GM18868 (cell line): ENCODE results near the gene SULT1C4.
"Not testable (repeated sequence)": the region's sequence is repeated elsewhere in the genome, so short reads cannot be mapped to it uniquely, and the experiment has no call there.

Source experiments
- ATAC-seq: cut with Tn5 transposase; IDR thresholded peaks from one replicate; pipeline ENCODE4 v1.9.1; 2021; ENCODE audit warnings: mild to moderate bottlenecking, moderate library complexity; ENCODE audit not compliant: unreplicated experiment

SULT1C4 gene

GRCh38 chr2:108412995-108413710, 35.4 kb downstream of the SULT1C4 start:
- no peak for ATAC-seq

GRCh38 chr2:108413711-108414095, 35.9 kb downstream of the SULT1C4 start:
- no peak for ATAC-seq

DNA sequence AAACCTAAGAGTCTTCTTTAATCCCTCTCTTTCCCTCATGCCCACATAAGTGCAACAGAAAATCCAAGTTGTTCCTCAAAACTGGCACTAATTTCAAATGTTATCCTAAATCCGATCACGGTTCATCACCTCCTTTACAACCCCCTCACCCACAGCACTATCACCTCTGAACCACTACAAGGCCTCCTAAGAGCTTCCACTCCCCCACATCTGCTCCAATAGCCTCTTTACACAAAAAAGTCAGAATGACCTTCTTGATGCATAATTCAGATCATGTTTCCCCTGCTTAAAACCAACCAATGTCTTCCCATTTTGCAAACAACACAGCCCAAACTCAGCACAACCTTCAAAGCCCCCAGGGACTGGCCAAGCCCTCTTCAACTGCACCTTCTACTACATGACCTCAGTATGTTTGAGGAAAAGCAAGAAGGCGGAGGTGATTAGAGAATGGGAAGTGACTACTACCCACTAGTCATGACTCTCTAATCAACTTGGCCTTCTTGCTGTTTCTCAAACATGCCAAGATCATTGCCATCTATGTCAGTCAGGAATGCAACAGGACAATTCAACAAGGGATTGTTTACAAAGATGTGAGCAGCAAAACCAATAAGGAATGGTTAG, 36.6 kb downstream of the SULT1C4 start:
- no peak for ATAC-seq

DNA sequence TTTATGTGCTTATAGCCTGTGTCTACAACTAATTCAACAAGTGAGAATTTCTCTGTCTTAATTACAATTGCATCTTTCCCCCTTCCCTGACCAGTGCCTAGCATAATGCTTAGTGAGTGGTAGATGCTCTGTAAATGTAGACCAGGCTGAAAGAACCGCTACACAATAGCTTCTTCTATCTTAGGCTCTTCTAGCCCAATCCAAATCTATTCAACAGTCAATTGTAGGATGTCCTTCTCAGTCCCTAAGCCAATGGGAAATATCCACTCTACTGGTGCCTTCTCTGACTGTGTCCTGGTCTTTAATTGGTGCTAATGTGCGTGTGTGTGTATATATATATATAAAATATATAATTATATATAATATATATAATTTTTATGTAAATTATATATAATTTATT, 37.2 kb downstream of the SULT1C4 start:
- no peak for ATAC-seq

- no peak for ATAC-seq
Observed at GRCh38 chr2:108417254-108417653, 39.5 kb downstream of the SULT1C4 start.

DNA sequence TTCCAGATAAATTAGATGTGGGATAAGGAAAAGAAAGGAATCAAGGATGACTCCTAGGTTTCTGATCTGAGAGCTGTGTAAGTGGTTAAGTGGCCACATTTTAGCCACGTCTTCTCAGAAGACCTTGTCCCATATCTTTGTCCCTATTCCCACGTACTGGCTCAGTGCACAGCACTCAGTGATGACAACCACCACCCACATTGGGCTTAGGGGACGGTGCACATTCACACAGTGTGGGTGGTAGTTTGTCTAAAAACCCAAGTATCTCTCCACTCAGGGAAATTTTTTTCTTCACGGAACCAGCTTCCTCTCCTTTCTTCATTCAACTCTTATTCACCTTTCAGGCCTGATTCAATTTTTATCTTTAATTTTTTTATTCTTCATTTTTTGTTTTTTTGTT, 40.7 kb downstream of the SULT1C4 start:
- ATAC-seq = no peak

DNA sequence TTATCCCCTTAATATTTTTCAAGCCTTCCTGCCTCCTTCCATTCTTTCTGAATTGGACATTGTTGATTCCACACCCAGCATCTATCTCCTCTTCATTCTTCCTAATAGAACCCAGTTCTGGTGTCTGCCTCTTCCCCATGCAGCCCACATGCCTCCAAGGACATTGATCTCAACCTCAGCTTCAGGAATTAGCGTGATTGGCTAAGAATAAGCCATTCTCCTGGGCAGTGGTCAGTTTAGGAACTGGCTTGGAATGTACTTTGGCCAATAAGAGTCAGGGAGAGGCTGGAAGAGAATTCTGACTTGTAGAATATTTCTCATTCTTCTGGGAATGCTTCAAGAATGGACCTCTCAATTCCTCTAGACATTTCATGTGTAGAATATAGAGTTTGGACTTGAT, 45.3 kb downstream of the SULT1C4 start:
- no peak for ATAC-seq

- ATAC-seq = no peak
Observed at GRCh38 chr2:108423502-108424251, 45.9 kb downstream of the SULT1C4 start.

DNA sequence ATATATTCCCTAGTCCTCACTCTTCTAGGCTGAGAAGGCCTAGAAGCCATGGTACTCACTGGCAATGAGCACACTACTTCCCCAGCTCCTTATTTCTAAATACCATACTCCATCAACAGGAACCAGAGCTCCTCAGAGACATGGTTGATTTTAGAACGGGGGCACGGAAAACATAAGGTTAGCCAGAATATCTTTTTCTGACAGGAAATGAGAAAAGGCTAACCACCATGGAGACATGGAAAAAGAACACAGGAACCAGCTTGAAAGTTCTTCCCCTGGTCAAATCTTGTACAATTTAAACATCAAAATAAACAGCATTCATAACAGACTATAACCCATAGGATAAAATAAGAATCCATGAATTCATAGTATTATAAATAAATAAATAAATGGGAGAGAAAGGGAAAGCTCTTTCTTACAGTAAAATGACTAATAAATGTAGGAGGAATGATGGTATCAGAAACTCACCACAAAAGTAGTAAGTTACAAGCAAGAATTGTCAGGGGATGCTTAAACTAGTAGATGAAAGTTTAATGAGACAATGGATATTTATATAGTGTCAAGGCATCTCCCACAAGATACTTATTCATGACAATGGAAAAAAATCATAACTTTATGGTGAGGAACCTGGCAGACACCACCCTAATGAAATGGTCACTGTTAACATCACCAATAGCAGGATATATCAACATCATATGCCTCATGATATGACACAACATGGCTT, 50.7 kb downstream of the SULT1C4 start:
- no peak for ATAC-seq

DNA sequence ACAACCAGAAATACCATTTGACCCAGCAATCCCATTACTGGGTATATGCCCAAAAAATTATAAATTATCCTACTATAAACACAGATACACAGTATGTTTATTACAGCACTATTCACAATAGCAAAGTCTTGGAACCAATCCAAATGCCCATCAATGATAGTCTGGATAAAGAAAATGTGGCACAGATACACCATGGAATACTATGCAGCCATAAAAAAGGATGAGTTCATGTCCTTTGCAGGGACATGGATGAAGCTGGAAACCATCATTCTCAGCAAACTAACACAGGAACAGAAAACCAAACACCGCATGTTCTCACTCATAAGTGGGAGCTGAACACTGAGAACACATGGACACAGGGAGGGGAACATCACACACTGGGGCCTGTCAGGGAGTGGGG, 57.8 kb downstream of the SULT1C4 start:
- ATAC-seq = not testable (repeated sequence)

GRCh38 chr2:108436976-108437375, 59.2 kb downstream of the SULT1C4 start:
- no peak for ATAC-seq
